ENCODE measurements around the gene BNIP5. TPM values are rescaled to one million over a fixed set of nuclear protein-coding genes. Genes with fewer than 3 reads are reported as not detected.
A peak's percentile ranks its signal among the peaks of the same experiment; 100 is the strongest.

The BNIP5 gene
- total RNA-seq, 1 donor from 2014 or later, result not detected

DNA sequence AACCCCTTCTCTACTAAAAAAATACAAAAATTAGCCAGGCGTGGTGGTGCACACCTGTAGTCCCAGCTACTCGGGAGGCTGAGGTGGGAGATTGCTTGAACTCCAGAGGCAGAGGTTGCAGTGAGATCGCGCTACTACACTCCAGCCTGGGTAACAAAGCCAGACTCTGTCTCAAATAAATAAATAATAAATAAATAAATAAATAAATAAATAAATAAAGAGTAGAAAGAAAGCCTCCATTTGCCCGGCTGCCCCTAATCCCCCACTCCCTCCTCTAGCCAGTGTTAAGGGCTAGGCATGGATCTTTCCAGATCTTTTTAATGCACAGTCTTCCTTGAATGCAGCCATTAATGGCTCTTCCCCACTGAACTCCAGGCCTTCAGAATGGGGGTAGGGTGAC lies 63.6 kb downstream of the BNIP5 start:
- H3K27ac ChIP-seq, result no peak overlapping the region
- DNase-seq (ENCODE audit: low spot score in 2 of 2), result peak in 1 of 2 donors; percentile 4
- no peaks in the 10 kb centered on the region for H3K27me3 ChIP-seq
- intact Hi-C loops (cut with DNase I), result no loop called here
- no peak overlapping the region for H3K4me3 ChIP-seq
- H3K9me3 ChIP-seq, result no peaks in the 10 kb centered on the region
- TF ChIP-seq, protein P1, sequence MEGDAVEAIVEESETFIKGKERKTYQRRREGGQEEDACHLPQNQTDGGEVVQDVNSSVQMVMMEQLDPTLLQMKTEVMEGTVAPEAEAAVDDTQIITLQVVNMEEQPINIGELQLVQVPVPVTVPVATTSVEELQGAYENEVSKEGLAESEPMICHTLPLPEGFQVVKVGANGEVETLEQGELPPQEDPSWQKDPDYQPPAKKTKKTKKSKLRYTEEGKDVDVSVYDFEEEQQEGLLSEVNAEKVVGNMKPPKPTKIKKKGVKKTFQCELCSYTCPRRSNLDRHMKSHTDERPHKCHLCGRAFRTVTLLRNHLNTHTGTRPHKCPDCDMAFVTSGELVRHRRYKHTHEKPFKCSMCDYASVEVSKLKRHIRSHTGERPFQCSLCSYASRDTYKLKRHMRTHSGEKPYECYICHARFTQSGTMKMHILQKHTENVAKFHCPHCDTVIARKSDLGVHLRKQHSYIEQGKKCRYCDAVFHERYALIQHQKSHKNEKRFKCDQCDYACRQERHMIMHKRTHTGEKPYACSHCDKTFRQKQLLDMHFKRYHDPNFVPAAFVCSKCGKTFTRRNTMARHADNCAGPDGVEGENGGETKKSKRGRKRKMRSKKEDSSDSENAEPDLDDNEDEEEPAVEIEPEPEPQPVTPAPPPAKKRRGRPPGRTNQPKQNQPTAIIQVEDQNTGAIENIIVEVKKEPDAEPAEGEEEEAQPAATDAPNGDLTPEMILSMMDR (IDR thresholded peaks at IDR 0.05), result no peak
- H3K36me3 ChIP-seq, result no peaks in the 10 kb centered on the region
- H3K4me1 ChIP-seq, result no peaks in the 10 kb centered on the region

DNA sequence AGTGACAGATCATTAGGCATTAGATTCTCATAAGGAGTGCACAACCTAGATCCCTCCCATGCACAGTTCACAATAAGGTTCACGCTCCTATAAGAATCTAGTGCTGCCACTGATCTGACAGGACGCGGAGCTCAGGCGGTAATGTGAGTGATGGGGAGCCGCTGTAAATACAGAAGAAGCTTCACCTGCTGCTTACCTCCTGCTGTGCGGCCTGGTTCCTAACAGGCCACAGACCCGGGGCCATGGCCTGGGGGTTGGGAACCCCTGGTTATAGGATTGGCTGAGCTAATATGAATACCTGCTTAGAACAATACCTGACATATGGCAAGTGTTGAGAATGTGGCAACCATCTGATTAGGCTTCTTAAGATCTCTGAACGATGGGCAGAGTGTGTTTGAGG lies 64.5 kb downstream of the BNIP5 start:
- Histone ChIP-seq H3K4me1 (no peaks in the 10 kb centered on the region), H3K36me3 (no peaks in the 10 kb centered on the region), H3K4me3 (no peak overlapping the region), H3K9me3 (no peaks in the 10 kb centered on the region), H3K27ac (no peak overlapping the region), H3K27me3 (no peaks in the 10 kb centered on the region)
- intact Hi-C loops (cut with DNase I), result no loop called here
- TF ChIP-seq, protein P1 (IDR thresholded peaks at IDR 0.05), result no peak
- peak in 1 of 2 donors; percentile 33 for DNase-seq (ENCODE audit: low spot score in 2 of 2)

DNA sequence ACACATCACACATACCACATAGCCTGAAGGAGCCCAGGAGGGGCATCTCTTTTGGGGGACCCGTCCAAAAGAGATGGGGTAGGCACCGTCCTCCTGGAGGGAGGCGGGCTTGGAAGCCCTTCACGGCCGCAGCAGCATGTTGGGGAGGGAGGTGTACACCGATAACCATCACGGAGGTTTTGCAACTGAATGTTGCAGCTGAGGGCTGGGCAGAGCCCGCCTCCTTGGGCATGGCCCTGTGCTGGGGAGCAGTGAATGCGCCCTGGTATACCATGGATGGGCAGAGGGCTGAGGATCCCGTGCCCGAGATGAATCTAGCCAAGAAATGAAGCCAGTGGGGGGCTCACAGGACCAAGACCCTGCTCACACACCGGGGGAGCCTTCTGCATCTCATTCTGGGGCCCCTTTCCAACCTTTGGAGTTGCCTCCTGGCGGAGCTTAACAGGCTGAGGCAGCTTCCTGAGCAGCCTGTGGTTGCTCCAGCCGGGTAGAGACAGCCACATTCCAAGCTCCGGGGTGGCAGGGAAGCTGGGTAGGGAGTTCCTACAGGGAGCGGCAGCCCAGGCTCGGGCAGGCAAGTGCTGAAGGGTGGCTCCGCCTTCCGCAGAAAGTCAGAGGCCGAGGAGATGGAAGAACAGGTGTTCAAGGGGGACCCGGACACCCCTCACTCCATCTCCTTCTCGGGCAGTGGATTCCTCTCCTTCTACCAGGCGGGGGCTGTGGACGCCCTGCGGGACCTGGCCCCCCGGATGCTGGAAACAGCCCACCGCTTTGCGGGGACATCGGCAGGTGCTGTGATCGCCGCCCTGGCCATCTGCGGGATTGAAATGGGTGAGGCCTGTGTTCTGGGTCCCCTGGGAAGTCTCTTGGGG lies 66.6 kb downstream of the BNIP5 start, which contains the start of gene PNPLA1:
TSS of gene PNPLA1 (plus strand) at position 227 of the 872 bp plus-strand sequence. CDS start at position 627, 400 bp downstream.
- no peak within 1 kb of the TSS for H3K4me3 ChIP-seq
- DNase-seq (ENCODE audit: low spot score in 2 of 2), result no peak
- no peak within 1 kb of the TSS for H3K27ac ChIP-seq
- no peaks in the 10 kb centered on the region for H3K27me3 ChIP-seq
- no peaks in the 10 kb centered on the region for H3K4me1 ChIP-seq
- intact Hi-C loops (cut with DNase I), result no loop called here
- TF ChIP-seq, protein P1 (IDR thresholded peaks at IDR 0.05), result no peak
- no peaks in the 10 kb centered on the region for H3K36me3 ChIP-seq
- no peaks in the 10 kb centered on the region for H3K9me3 ChIP-seq

DNA sequence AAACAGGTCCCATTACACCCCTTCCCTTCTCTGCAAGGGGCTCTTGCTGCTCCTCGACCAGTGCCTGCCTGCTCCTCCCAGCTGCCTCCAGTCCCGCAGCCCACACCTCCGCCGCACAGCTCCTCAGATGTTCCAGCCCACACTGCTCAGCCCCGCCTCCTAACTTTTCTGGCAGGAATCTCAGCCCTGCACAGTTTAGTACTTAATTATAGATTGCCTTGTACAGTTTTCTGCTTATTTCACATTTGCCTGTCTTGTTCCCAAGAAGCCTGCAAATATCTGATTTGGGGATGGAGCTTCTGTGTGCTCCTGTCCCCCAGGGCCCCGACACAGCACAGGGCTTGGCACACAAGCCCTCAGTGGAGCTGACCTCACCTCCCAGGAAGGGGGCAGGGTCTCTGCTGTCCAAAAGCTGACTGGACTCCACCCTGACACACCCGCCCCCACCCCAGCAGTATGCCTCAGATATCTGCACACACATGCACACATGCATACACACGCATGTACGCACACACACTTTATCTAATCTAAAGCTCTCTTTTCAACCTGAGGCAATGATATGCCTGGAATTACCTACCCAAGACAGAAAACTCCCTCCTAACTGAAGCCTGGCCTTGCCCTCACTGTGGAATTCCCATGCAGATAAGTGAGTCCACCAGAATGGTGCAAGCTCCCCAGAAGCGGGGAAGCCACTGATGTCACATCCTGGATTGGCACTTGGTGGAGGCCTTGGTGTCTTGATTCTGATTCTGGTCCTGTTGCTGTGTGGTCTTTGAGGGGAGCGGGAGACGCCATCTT lies 68.0 kb downstream of the BNIP5 start:
- intact Hi-C loops (cut with DNase I), result no loop called here
- Histone ChIP-seq H3K36me3 (no peaks in the 10 kb centered on the region), H3K27ac (no peak overlapping the region), H3K4me3 (no peak overlapping the region), H3K9me3 (no peaks in the 10 kb centered on the region), H3K27me3 (no peaks in the 10 kb centered on the region), H3K4me1 (no peaks in the 10 kb centered on the region)
- DNase-seq (ENCODE audit: low spot score in 2 of 2), result no peak
- TF ChIP-seq, protein P1 (IDR thresholded peaks at IDR 0.05), result no peak

DNA sequence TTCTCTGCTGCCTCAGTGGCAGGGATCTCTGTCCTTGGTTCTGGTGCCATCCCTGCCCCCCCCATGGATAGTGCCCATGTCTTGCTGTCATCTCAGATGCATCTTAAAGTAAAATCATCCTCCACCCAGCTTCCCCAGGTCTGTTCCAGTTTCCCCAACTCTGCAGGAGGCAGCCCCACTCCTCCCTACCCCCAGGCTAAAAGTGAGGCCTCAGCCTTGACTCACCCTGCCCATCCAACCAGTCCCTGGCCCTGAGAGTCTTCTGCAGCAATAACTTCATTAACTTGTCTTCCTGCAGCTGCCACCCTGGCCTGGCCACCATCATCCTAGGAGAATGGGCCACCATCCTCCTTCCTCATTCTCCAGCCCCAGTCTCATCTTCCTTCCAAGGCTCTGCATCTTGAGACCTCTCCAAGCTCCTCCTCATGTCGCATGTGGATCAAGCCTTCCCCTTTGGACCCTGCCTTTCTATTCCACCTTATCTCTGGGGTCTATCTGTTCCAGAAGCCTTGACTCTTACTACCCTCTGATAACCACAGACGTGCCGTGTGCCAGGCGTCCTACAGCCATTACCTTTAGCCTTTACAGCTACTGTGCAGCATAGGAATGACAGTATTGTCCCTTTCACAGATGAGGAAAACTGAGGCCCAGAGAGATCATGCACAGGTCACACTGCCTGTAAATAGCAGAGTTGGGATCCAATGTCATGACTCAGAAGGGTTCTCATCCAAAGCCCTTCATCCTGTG lies 68.8 kb downstream of the BNIP5 start:
- DNase-seq (ENCODE audit: low spot score in 2 of 2), result no peak
- H3K9me3 ChIP-seq, result no peaks in the 10 kb centered on the region
- TF ChIP-seq, protein P1 (IDR thresholded peaks at IDR 0.05), result no peak
- no peaks in the 10 kb centered on the region for H3K4me1 ChIP-seq
- H3K36me3 ChIP-seq, result no peaks in the 10 kb centered on the region
- no peaks in the 10 kb centered on the region for H3K27me3 ChIP-seq
- intact Hi-C loops (cut with DNase I), result no loop called here
- no peak overlapping the region for H3K4me3 ChIP-seq
- no peak overlapping the region for H3K27ac ChIP-seq
